GM13977 (cell line): ENCODE data around the gene TACR2.

Experiments
- DNase-seq: peaks from one replicate; pipeline ENCODE4 v3.0.0; 2012; ENCODE audit warnings: low spot score
- CTCF ChIP-seq: IDR thresholded peaks from 2 replicates; pipeline ENCODE4 v1.5.1; 2012; ENCODE audit warnings: mild to moderate bottlenecking, control low read depth; ENCODE audit not compliant: insufficient read depth; ENCODE audit errors: extremely low read depth, missing control alignments
- in situ Hi-C: fragments of 300-500 bp; cut with MboI; formaldehyde crosslinking; loops from one replicate; pipeline ENCODE4 v1.12.0; 2022; ENCODE audit warnings: low sequenced_read_pairs, low pct_unique_long_range_greater_than_20kb, mixed read lengths, inconsistent platforms; ENCODE audit not compliant: unreplicated experiment

TACR2 gene

GRCh38 chr10:69379800-69380199 lies 36.9 kb downstream of the TACR2 start:
- in situ Hi-C loops: loop anchor here (25.0 kb wide), 1 partner anchor 392 kb away; the partner anchor contains the start of gene KIFBP
- TF ChIP-seq CTCF: no peak
- no peak for DNase-seq

- DNase-seq: no peak
- in situ Hi-C loops: loop anchor here (25.0 kb wide), 1 partner anchor 391 kb away; the partner anchor contains the start of gene KIFBP
- no peak for TF ChIP-seq CTCF
These were observed 38.8 kb downstream of the TACR2 start for GRCh38 chr10:69377933-69378332.

- no peak for TF ChIP-seq CTCF
- in situ Hi-C loops: loop anchor here (25.0 kb wide), 1 partner anchor 390 kb away; the partner anchor contains the start of gene KIFBP
- no peak for DNase-seq
These were observed 39.5 kb downstream of the TACR2 start for GRCh38 chr10:69377191-69377590.

- in situ Hi-C loops: loop anchor here (25.0 kb wide), 1 partner anchor 389 kb away; the partner anchor contains the start of gene KIFBP
- no peak for DNase-seq
- no peak for TF ChIP-seq CTCF
These were observed 40.1 kb downstream of the TACR2 start for GRCh38 chr10:69376662-69377061.

- in situ Hi-C loops: loop anchor here (25.0 kb wide), 1 partner anchor 388 kb away; the partner anchor contains the start of gene KIFBP
- no peak for DNase-seq
- TF ChIP-seq CTCF: no peak
These were observed 41.2 kb downstream of the TACR2 start for GRCh38 chr10:69375307-69376151.

- no peak for DNase-seq
- TF ChIP-seq CTCF: no peak
- in situ Hi-C loops: loop anchor here (25.0 kb wide), 1 partner anchor 388 kb away; the partner anchor contains the start of gene KIFBP
These were observed 41.8 kb downstream of the TACR2 start for GRCh38 chr10:69374931-69375306.
